GM21367 (cell line): ENCODE results near the gene PCSK4.

Experiments used
- ATAC-seq: cut with Tn5 transposase; IDR thresholded peaks from one replicate; pipeline ENCODE4 v1.9.1; 2021; ENCODE audit not compliant: unreplicated experiment

PCSK4 gene

GRCh38 chr19:1457031-1457739, 33.0 kb downstream of the PCSK4 start:
- ATAC-seq: no peak

GRCh38 chr19:1456121-1456900, 33.8 kb downstream of the PCSK4 start:
- ATAC-seq: no peak

GRCh38 chr19:1455336-1456120, 34.6 kb downstream of the PCSK4 start:
- ATAC-seq: no peak

- no peak for ATAC-seq
Measured at GRCh38 chr19:1455002-1455335, 35.2 kb downstream of the PCSK4 start.

- no peak for ATAC-seq
Measured at GRCh38 chr19:1453525-1454364, 36.4 kb downstream of the PCSK4 start.

GRCh38 chr19:1452802-1453524, 37.2 kb downstream of the PCSK4 start:
- ATAC-seq: no peak

- no peak for ATAC-seq
Measured at GRCh38 chr19:1451916-1452801, 38.0 kb downstream of the PCSK4 start.

GRCh38 chr19:1450735-1451731, 39.1 kb downstream of the PCSK4 start:
- no peak for ATAC-seq

- ATAC-seq: no peak
Measured at GRCh38 chr19:1449467-1450442, 40.4 kb downstream of the PCSK4 start, which contains the start of gene APC2. APC2 (plus strand) TSS chr19:1450121; CDS start chr19:1453002, 2,881 bp downstream.

GRCh38 chr19:1447944-1448343, 42.2 kb downstream of the PCSK4 start:
- no peak for ATAC-seq

GRCh38 chr19:1447504-1447903, 42.6 kb downstream of the PCSK4 start:
- ATAC-seq: no peak

GRCh38 chr19:1446713-1447481, 43.3 kb downstream of the PCSK4 start:
- ATAC-seq: no peak

GRCh38 chr19:1445932-1446712, 44.0 kb downstream of the PCSK4 start:
- no peak for ATAC-seq

- ATAC-seq: no peak
Measured at GRCh38 chr19:1445185-1445931, 44.8 kb downstream of the PCSK4 start.
